Adrenal gland (tissue), 19 donors: ENCODE data around the gene PMAIP1. TPM values are rescaled to one million over a fixed set of nuclear protein-coding genes. Genes with fewer than 3 reads are reported as not detected.

Experiments used
- DNase-seq, 7 donors: peaks; one replicate each; pipeline ENCODE4 v3.0.0-alpha.2; 2019 to 2020
- H3K27ac ChIP-seq, 5 donors: fragments of 200-600 bp; sonication (generic) in 4 of 5; 1 replicate in 3 of 5; 2 replicates in 2 of 5; pipeline versions ENCODE4 v1.5.1 to v1.8.0; 2016 to 2020; ENCODE audit warnings: mild to moderate bottlenecking in 1 of 5
- H3K27me3 ChIP-seq: fragments of 200-600 bp; 2 replicates; pipeline ENCODE4 v1.8.0; 2021
- H3K36me3 ChIP-seq, 2 donors: fragments of 200-600 bp; replicated peaks in 1 of 2; 1 replicate in 1 of 2; 2 replicates in 1 of 2; pipeline versions ENCODE4 v1.5.1 to v1.8.0; 2018 to 2022
- H3K4me1 ChIP-seq, 2 donors: fragments of 200-600 bp; replicated peaks in 1 of 2; 1 replicate in 1 of 2; 2 replicates in 1 of 2; pipeline versions ENCODE4 v1.5.1 to v1.8.0; 2018 to 2021
- H3K4me3 ChIP-seq, 4 donors: fragments of 200-600 bp; sonication (generic) in 3 of 4; one replicate each; pipeline ENCODE4 v1.5.1; 2016 to 2018
- H3K9me3 ChIP-seq, 3 donors: fragments of 200-600 bp; sonication (generic) in 1 of 3; replicated peaks in 1 of 3; 1 replicate in 2 of 3; 2 replicates in 1 of 3; pipeline versions ENCODE4 v1.5.1 to v1.8.0; 2016 to 2021
- POLR2A ChIP-seq, 2 donors: fragments of 450-650 bp; IDR thresholded peaks; one replicate each; pipeline ENCODE4 v1.6.1; 2017; ENCODE audit warnings: antibody characterized with exemption in 2 of 2, mild to moderate bottlenecking in 2 of 2, moderate library complexity in 1 of 2
- WGBS, 4 donors: extraction: QIAGEN DNeasy Blood & Tissue Kit in 2 of 4; methylation state at CpG; one replicate each; pipeline versions ENCODE4 v1.1.5 to v1.1.7; 2013 to 2017; 5-methylcytosine and 5-hydroxymethylcytosine counted together
- intact Hi-C, 2 donors: fragments of 100-400 bp; cut with DNase I; formaldehyde crosslinking; loops; one replicate each; pipeline versions ENCODE4 v1.14.1 to v1.15.0; 2022 to 2023
- long read RNA-seq, 10 donors: library from polyadenylated mRNA in 3 of 10; unstranded in 2 of 10; stranded (forward) in 1 of 10; transcript quantifications; one replicate each; pipeline ENCODE4 v2.0.0 and lab custom pipeline, GENCODE V29; 2021 to 2026
- polyA plus RNA-seq, 3 donors: library from polyadenylated mRNA; stranded (reverse); fragments of 200-250 nt in 2 of 3; fragments of 350-450 nt in 1 of 3; fragmentation: Illumina TruSeq in 1 of 3; extraction: RNeasy Lipid Tissue Mini Kit (QIAGEN cat#74804) in 1 of 3; gene quantifications; one replicate each; pipeline ENCODE4 v1.2.3, GENCODE V29; 2013 to 2014
- total RNA-seq, 9 donors: library from RNA; depleted of rRNA in 4 of 9; stranded (reverse); fragments of >200 nt in 4 of 9; fragments of 120-200 nt in 1 of 9; fragmentation: NEBNext Ultra II Directional in 1 of 9; extraction: Animal tissue kit (Norgen Biotek cat#: 25700) in 1 of 9; gene quantifications; one replicate each; pipeline versions ENCODE4 v1.1.0 to v1.2.4, GENCODE V29; 2013 to 2023
- TF ChIP-seq, protein P1 (sequence below), 6 experiments: fragments of 450-650 bp in 4 of 6; fragments of 200-600 bp in 2 of 6; sonication (generic) in 1 of 6; IDR thresholded peaks; 1 replicate in 5 of 6; 2 replicates in 1 of 6; pipeline versions ENCODE4 v1.5.1 to v1.8.0; 2016 to 2021; ENCODE audit warnings: antibody characterized with exemption in 6 of 6, mild to moderate bottlenecking in 2 of 6, moderate library complexity in 1 of 6
- donor health status: healthy with polysubstance abuse.
- donor health status: Bipolar disorder and iron deficiency.
- donor health status: DM: yes; HTN: yes; CAD: no.
- donor health status: DM: no; HTN: no; CAD: no.
- donor health status: DM: no; HTN: no; CAD: no.
- donor health status: DM: yes; HTN: yes; CAD: no.

The PMAIP1 gene
- total RNA-seq = 10 to 100 TPM in 1 of 9 donors, under 1 TPM in 6, not detected in 2; 0.14 to 12.0 (median 0.58) TPM
- under 1 TPM; 0.13 to 0.88 (median 0.16) TPM for polyA plus RNA-seq
- long read RNA-seq, donor 1, transcript PMAIP1-202 (2 exons, 1,948 nt) = major isoform, 10 of 10 reads
- long read RNA-seq, donor 1, partial matches to known transcripts = 0 of 10 reads
- long read RNA-seq, donor 1, other reads (novel, unspliced or antisense) = 0 of 10 reads
- long read RNA-seq, donor 2, transcript PMAIP1-202 (2 exons, 1,948 nt) = major isoform, 6 of 15 reads
- long read RNA-seq, donor 2, partial matches to known transcripts = 9 of 15 reads
- long read RNA-seq, donor 2, other reads (novel, unspliced or antisense) = 0 of 15 reads
- long read RNA-seq, donor 3, transcript PMAIP1-202 (2 exons, 1,948 nt) = major isoform, 5 of 5 reads
- long read RNA-seq, donor 3, partial matches to known transcripts = 0 of 5 reads
- long read RNA-seq, donor 3, other reads (novel, unspliced or antisense) = 0 of 5 reads
- long read RNA-seq, donor 4 = 0 reads
- long read RNA-seq, donor 5, partial matches to known transcripts = 0 of 1 reads
- long read RNA-seq, donor 5, other reads (novel, unspliced or antisense) = 0 of 1 reads
- long read RNA-seq, donor 6, partial matches to known transcripts = 0 of 1 reads
- long read RNA-seq, donor 6, other reads (novel, unspliced or antisense) = 0 of 1 reads
- long read RNA-seq, donor 7, partial matches to known transcripts = 0 of 3 reads
- long read RNA-seq, donor 7, other reads (novel, unspliced or antisense) = 0 of 3 reads
- long read RNA-seq, donor 8, partial matches to known transcripts = 0 of 3 reads
- long read RNA-seq, donor 8, other reads (novel, unspliced or antisense) = 0 of 3 reads
- long read RNA-seq, donor 9, transcript PMAIP1-202 (2 exons, 1,948 nt) = major isoform, 6 of 6 reads
- long read RNA-seq, donor 9, partial matches to known transcripts = 0 of 6 reads
- long read RNA-seq, donor 9, other reads (novel, unspliced or antisense) = 0 of 6 reads
- long read RNA-seq, donor 10, transcript PMAIP1-202 (2 exons, 1,948 nt) = major isoform, 6 of 6 reads
- long read RNA-seq, donor 10, partial matches to known transcripts = 0 of 6 reads
- long read RNA-seq, donor 10, other reads (novel, unspliced or antisense) = 0 of 6 reads

GRCh38 chr18:59899298-59900221 lies at the start of gene PMAIP1:
TSS of gene PMAIP1 (plus strand) at chr18:59899996. CDS start at chr18:59900178, 182 bp downstream.
- H3K4me3 ChIP-seq = peak within 1 kb of the TSS in 2 of 4 donors; percentile 8 to 64
- H3K27ac ChIP-seq = peak within 1 kb of the TSS in 4 of 5 donors; percentile 18 to 64 (median 30)
- peak; percentile 77 to 87 (median 78) for DNase-seq
- 1 to 8% (median 2%) methylated on average over 17 to 73 of the region's 73 CpGs for WGBS, 4 donors
- H3K9me3 ChIP-seq = no peaks in the 10 kb centered on the region
- TF ChIP-seq POLR2A (IDR thresholded peaks at IDR 0.05) = peak; percentile 43 to 60
- TF ChIP-seq, protein P1, sequence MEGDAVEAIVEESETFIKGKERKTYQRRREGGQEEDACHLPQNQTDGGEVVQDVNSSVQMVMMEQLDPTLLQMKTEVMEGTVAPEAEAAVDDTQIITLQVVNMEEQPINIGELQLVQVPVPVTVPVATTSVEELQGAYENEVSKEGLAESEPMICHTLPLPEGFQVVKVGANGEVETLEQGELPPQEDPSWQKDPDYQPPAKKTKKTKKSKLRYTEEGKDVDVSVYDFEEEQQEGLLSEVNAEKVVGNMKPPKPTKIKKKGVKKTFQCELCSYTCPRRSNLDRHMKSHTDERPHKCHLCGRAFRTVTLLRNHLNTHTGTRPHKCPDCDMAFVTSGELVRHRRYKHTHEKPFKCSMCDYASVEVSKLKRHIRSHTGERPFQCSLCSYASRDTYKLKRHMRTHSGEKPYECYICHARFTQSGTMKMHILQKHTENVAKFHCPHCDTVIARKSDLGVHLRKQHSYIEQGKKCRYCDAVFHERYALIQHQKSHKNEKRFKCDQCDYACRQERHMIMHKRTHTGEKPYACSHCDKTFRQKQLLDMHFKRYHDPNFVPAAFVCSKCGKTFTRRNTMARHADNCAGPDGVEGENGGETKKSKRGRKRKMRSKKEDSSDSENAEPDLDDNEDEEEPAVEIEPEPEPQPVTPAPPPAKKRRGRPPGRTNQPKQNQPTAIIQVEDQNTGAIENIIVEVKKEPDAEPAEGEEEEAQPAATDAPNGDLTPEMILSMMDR (IDR thresholded peaks at IDR 0.05) = no peak
- peaks cover 4% of the 10 kb centered on the region in 2 donors for H3K4me1 ChIP-seq
- intact Hi-C loops = no loop called here
- H3K27me3 ChIP-seq = peaks cover 19% of the 10 kb centered on the region
- H3K36me3 ChIP-seq = no peaks in the 10 kb centered on the region

DNA sequence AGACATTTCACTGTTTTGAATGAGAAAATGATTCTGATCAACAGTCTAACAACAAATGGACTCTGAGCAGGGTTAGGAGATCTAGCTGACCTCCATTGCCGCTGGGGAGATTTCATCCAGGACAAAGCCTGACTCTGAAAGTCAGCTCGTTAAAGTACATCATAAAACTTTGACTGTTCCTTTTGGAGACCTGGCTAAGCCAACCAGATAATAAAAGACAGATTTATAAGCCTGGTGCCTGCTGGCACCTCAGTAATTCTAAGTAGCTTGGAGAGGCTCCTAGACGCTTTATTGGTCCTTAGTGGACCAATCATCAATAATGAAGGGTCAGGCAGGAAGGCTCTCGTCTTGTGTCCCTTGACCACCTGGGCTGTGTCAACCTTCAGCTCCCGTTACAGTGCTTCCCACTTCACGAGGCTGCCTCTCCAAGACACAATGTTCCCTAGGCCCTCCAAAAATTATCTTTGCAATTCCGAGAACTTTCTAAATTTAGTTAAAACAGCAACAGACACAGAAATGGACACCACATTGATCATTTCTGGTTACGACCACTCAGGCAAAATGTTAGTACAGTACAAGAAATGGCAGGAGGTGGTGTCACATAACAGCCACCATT lies 47.9 kb upstream of the PMAIP1 start:
- TF ChIP-seq, protein P1 (IDR thresholded peaks at IDR 0.05) = no peak
- no peak for TF ChIP-seq POLR2A (IDR thresholded peaks at IDR 0.05)
- Histone ChIP-seq H3K27ac (no peak overlapping the region), H3K4me1 (no peaks in the 10 kb centered on the region), H3K27me3 (no peaks in the 10 kb centered on the region), H3K36me3 (no peaks in the 10 kb centered on the region), H3K4me3 (no peak overlapping the region), H3K9me3 (no peaks in the 10 kb centered on the region)
- DNase-seq = no peak
- intact Hi-C loops = no loop called here
- WGBS, 4 donors = 74 to 88% (median 79%) methylated on average over 6 to 8 of the region's 8 CpGs

DNA sequence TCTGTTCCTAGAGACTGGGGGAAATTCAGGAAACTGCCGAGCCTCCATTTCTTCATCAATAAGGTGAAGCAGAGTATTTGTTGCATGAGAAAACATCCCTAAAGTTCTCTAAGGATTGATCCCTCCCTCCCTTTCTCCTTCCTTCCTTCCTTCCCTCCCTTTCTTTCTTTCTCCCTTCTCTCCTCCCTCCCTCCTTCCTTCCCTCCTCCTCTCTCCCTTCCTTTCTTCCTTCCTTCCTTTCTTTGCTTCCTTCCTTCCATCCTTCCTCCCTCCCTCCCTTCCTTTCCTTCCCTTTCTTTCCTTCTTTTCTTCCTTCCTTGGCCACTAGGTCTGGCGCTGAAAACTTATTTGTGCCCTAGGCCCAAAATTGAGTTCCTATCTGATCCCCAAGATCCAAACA lies 47.2 kb upstream of the PMAIP1 start:
- Histone ChIP-seq H3K27me3 (no peaks in the 10 kb centered on the region), H3K9me3 (no peaks in the 10 kb centered on the region), H3K4me1 (no peaks in the 10 kb centered on the region), H3K36me3 (no peaks in the 10 kb centered on the region), H3K4me3 (no peak overlapping the region), H3K27ac (no peak overlapping the region)
- no peak for DNase-seq
- intact Hi-C loops = no loop called here
- WGBS, 4 donors = 90 to 94% (median 93%) methylated on average over 2 of the region's 2 CpGs
- TF ChIP-seq, protein P1 (IDR thresholded peaks at IDR 0.05) = no peak
- TF ChIP-seq POLR2A (IDR thresholded peaks at IDR 0.05) = no peak
